Stimulated activated CD8-positive, alpha-beta memory T cell treated with anti-CD3 and anti-CD28 coated beads, Interleukin-7, amount 100 ng/mL, for 24 hours (primary cell): ENCODE data around the gene CGB3.

Experiments used
- DNase-seq: peaks from one replicate; pipeline ENCODE4 v3.0.0-alpha.2; 2020; ENCODE audit warnings: low read depth

The CGB3 gene

GRCh38 chr19:48988286-48988685, 35.8 kb downstream of the CGB3 start:
- no peak for DNase-seq

GRCh38 chr19:48987323-48987722, 36.8 kb downstream of the CGB3 start:
- DNase-seq, result no peak

DNA sequence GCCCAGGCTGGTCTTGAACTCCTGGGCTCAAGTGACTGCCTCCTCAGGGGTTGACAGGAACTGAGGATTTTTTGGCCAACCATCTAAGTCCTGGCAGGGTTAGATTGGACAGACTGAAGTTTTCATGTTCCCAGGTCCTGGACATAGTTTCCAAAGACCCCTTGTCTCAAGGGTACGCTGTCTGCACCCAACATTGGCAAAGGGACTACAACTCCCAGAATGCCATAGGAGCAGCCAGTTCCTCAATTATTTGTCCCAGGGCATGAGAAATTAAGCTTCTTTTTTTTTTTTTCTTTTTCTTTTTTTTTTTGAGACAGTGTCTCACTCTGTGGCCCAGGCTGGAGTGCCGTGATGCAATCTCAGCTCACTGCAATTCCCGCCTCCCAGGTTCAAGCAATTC, 37.9 kb downstream of the CGB3 start:
- DNase-seq, result no peak

- no peak for DNase-seq
These were observed 38.4 kb downstream of the CGB3 start for GRCh38 chr19:48985711-48986110.

- no peak for DNase-seq
These were observed 41.9 kb downstream of the CGB3 start for GRCh38 chr19:48982280-48982679.

- DNase-seq, result no peak
These were observed 47.1 kb downstream of the CGB3 start for GRCh38 chr19:48977061-48977460.

- no peak for DNase-seq
These were observed 47.9 kb downstream of the CGB3 start for GRCh38 chr19:48975947-48976847.
